Activated naive CD8-positive, alpha-beta T cell treated with anti-CD3 and anti-CD28 coated beads, Interleukin-2, amount 10 ng/mL, durations not matched to agents 7 days and 5 days (primary cell): ENCODE measurements around the gene APOH. TPM values are rescaled to one million over a fixed set of nuclear protein-coding genes. Genes with fewer than 3 reads are reported as not detected.

Experiments used
- ATAC-seq: fragments of 150-1000 bp; cut with Tn5 transposase; one replicate; pipeline ENCODE4 v1.10.0; 2021; ENCODE audit warnings: low read depth, moderate library complexity
- POLR2A ChIA-PET: fragments of 350-600 bp; sonication (Branson Sonifier 250); formaldehyde crosslinking; loops from one replicate; lab custom pipeline; 2021; ENCODE audit warnings: antibody characterized with exemption; lab: Charles Lee
- DNase-seq: peaks from one replicate; pipeline ENCODE4 v3.0.0; 2021
- H3K27ac Mint-ChIP-seq: one replicate; pipeline ENCODE4 v1.8.0; 2022; ENCODE audit warnings: mild to moderate bottlenecking, mixed read lengths
- H3K27me3 Mint-ChIP-seq: one replicate; pipeline ENCODE4 v1.8.0; 2022; ENCODE audit warnings: mild to moderate bottlenecking, moderate library complexity, mixed read lengths
- H3K36me3 Mint-ChIP-seq: one replicate; pipeline ENCODE4 v1.8.0; 2021; ENCODE audit warnings: mild to moderate bottlenecking, mixed read lengths
- H3K4me1 Mint-ChIP-seq: one replicate; pipeline ENCODE4 v1.8.0; 2021; ENCODE audit warnings: mixed read lengths
- H3K4me3 Mint-ChIP-seq: one replicate; pipeline ENCODE4 v1.8.0; 2022; ENCODE audit warnings: mild to moderate bottlenecking, moderate library complexity, mixed read lengths
- H3K9me3 Mint-ChIP-seq: one replicate; pipeline ENCODE4 v1.8.0; 2021; ENCODE audit warnings: mixed read lengths
- total RNA-seq, 2 experiments: library from RNA; stranded (reverse); gene quantifications; one replicate each; pipeline ENCODE4 v1.2.3, GENCODE V29; 2021

The APOH gene
- total RNA-seq, 2 experiments from 2014 or later, result not detected

- no peak for ATAC-seq
- no peaks in the 10 kb centered on the region for H3K4me1 Mint-ChIP-seq
Measured at GRCh38 chr17:66171172-66171571, 58.0 kb downstream of the APOH start.

GRCh38 chr17:66169839-66170238 is 59.4 kb downstream of the APOH start:
- H3K36me3 Mint-ChIP-seq, result no peaks in the 10 kb centered on the region
- H3K4me3 Mint-ChIP-seq, result no peak overlapping the region
- no peaks in the 10 kb centered on the region for H3K9me3 Mint-ChIP-seq
- DNase-seq (no peak), ATAC-seq (no peak)
- H3K4me1 Mint-ChIP-seq, result peaks cover 2% of the 10 kb centered on the region
- H3K27me3 Mint-ChIP-seq, result no peaks in the 10 kb centered on the region
- no peak overlapping the region for H3K27ac Mint-ChIP-seq
- POLR2A ChIA-PET, result no interaction called here

More at GRCh38 chr17:66171172-66171571, 58.0 kb downstream of the APOH start:
- no peaks in the 10 kb centered on the region for H3K27me3 Mint-ChIP-seq
- no peaks in the 10 kb centered on the region for H3K9me3 Mint-ChIP-seq
- DNase-seq, result no peak
- H3K36me3 Mint-ChIP-seq, result no peaks in the 10 kb centered on the region
- no peak overlapping the region for H3K4me3 Mint-ChIP-seq
- POLR2A ChIA-PET, result no interaction called here
- no peak overlapping the region for H3K27ac Mint-ChIP-seq

DNA sequence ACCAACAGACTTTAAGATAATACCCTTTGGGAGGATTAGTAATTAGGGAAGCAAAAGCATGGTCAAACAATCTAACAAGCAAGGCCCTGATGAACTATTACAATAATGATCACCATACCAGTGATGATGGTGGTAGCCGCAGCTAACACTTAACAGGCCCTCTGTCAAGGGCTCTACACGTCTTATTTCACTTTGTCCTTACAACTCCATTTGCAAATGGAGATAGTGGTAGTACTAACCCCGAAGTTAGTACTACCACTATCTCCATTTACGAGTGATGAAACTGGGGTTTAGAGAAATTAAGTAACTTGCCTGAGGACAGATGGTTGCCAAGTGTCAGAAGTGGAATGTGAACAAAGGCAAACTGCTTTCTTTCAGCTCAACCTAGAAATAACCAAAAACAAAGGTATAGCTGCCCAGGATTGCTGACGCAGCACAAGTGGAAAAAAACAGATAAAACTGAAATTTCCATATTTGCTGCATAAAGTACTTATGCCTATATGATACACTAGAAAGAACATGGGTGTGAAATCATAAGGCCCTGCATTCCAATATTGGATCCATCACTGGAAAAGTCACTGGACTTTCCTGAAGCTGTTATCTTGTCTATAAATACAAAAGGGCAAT is 61.9 kb downstream of the APOH start:
- H3K27me3 Mint-ChIP-seq, result peaks cover 2% of the 10 kb centered on the region
- ATAC-seq (no peak), DNase-seq (no peak)
- H3K27ac Mint-ChIP-seq, result no peak overlapping the region
- H3K4me3 Mint-ChIP-seq, result no peak overlapping the region
- no peaks in the 10 kb centered on the region for H3K9me3 Mint-ChIP-seq
- POLR2A ChIA-PET, result no interaction called here
- peaks cover 2% of the 10 kb centered on the region for H3K4me1 Mint-ChIP-seq
- H3K36me3 Mint-ChIP-seq, result no peaks in the 10 kb centered on the region

DNA sequence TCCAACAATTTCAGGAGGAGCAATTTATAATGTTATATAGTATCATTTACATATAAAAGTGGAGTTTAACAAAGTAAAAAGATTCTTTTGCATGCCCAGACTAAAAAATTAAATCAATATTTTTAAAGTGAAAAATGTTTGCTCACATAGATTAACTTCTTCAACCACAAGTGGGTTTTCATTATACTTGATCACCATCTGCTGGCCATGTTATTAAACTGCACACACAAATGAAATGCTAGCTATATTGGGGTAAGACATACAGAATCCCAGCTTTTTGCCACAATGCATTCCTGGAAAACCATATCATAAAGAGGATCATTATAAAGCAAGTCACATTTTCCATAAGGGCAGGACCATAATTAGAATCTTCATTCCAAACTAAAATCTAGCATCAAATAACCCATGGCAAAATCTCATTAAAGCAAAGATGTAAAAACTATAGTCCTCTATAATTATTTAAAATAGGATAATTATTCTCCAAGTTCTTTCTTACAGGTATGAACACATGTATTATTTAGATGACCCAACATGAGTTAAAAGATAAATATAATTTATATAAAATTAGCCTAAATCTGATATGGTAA is 63.6 kb downstream of the APOH start:
- no peak for ATAC-seq
- Mint-ChIP-seq H3K27me3 (peaks cover 2% of the 10 kb centered on the region), H3K9me3 (no peaks in the 10 kb centered on the region), H3K4me1 (peaks cover 3% of the 10 kb centered on the region), H3K4me3 (no peak overlapping the region), H3K27ac (no peak overlapping the region), H3K36me3 (peaks cover 2% of the 10 kb centered on the region)
- POLR2A ChIA-PET, result no interaction called here
- DNase-seq, result no peak

Other genes with a start within 250 kb of the APOH start
- gene CEP112, start 37.3 kb downstream of the APOH start, total RNA-seq, result 1 to 10 TPM; 2.1 to 3.8 TPM
- gene PRKCA, start 73.2 kb upstream of the APOH start, total RNA-seq, result 10 to 100 TPM; 66.1 to 66.5 TPM